HG02840 (cell line): Measurements from ENCODE around the gene TRIM3.
A peak's percentile ranks its signal among the peaks of the same experiment; 100 is the strongest.
"Not testable (repeated sequence)": the region's sequence is repeated elsewhere in the genome, so short reads cannot be mapped to it uniquely, and the experiment has no call there.

ENCODE experiments used
- ATAC-seq: cut with Tn5 transposase; IDR thresholded peaks from one replicate; pipeline ENCODE4 v1.9.1; 2021; ENCODE audit warnings: mild to moderate bottlenecking, moderate library complexity, moderate number of reproducible peaks; ENCODE audit not compliant: unreplicated experiment, low FRiP score

The TRIM3 gene

DNA sequence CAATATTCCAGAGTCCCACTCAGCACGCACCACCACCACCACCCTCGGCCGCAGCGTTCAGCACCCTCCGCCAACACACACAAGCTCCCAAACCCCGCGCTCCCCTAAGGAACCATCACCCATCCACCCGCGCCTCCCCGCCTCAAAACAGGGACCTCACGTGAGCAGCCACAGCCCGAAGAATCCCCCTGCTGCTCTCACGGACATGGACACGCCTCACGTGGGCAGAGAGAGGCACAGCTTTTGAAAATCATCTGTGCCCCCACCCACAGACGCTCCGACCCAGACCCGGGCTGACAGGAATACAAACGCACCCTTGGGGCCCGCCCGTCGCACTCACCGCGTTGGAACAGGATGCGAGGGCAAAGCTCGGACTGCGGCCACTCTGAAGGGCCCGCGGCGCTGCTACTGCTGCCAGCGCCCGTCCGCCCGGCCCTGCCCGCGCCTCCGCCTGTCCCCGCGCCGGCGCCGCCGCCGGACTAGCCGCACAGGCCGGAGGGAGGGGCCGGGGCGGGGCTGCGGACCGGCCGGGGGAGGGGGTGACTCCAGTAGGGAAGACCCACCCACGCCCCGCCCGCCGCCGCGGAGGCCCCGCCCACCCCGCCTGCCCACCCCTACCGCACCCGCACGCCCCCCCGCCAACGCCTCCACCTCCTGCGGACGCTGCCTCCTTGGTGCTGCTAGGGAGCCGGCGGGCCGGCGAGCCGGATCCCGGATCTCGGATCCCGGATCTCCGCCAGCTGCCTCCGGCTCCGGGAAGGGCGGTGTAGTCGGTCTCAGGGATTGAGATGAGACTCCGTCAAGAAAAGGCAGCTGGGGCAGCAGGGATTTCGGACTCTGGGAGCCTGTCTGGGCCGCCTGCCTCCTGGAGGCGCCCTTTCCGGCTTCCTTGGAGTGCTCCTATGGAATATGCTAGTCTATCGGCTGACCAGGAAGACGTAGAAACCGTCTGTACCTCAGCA, at the start of gene TRIM3:
TSS of gene TRIM3 (minus strand) at position 491 of the 962 bp plus-strand sequence. CDS start 8,246 bp downstream, outside the sequence.
- peak; percentile 64 for ATAC-seq

DNA sequence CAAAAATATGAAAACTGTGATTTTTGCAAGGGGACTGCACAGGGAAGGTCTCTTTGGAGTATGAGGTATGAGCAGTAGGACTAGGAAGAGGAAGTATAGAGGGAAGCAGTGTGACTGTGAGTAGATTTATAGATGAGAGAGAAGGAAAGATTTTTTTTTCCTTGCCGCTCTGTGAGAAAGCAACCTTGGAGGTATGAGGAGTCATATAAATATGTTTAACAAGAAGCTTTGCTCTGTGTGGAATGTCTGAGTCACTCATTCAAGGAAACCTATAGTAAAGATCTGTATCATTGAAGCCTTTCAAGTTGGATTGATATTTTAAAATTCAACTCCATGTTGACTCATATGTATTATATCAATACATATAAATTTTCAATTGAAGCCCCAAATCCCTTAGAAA, 49.5 kb upstream of the TRIM3 start:
- no peak for ATAC-seq

DNA sequence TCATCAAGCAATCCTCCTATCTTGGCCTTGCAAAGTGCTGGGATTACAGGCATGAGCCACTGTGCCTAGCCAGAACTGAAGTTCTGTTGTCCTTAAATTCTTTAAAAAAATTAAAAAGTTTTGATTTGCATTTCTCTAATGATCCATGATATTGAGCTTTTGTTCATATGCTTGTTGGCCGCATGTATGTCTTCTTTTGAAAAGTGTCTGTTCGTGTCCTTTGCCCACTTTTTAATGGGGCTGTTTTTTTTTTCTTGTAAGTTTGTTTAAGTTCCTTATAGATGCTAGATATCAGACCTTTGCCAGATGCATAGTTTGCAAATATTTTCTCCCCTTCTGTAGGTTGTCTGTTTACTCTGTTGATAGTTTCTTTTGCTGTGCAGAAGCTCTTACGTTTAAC, 48.2 kb upstream of the TRIM3 start:
- not testable (repeated sequence) for ATAC-seq

DNA sequence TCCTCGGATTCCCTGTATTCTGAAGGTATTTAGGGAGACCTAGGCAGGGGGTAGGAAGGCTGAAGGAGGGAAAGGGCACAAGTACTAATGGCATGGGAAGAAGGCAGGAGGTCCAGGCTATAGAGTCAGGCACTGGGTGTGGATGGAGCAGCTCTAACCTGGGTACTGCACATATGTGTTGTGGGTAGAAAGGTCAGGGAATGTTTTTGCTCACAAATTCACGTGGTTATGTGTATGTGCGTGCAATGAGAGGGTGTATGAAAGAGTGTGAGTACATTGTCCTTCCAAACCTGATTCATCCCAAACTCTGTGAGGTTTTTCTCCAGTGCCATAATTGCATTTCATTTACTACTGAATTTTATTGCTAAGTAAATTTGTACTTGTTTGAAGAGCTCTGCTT, 46.5 kb upstream of the TRIM3 start:
- no peak for ATAC-seq

DNA sequence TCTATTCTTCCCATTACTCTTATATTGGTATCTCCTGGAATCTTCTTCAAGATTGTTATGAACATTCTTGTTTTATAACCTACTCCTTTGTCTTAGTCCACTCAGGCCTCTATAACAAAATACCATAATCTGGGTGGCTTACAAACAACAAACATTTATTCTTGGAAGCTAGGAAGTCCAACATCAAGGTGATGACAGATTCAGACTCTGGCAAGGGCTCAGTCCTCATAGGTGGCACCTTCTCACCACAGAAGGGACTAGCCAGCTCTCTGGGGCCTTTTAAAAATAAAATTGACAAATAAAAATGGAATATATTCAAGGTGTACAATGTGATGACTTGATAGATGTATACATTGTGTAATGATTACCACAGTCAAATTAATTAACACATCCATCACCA, 43.1 kb upstream of the TRIM3 start:
- no peak for ATAC-seq

DNA sequence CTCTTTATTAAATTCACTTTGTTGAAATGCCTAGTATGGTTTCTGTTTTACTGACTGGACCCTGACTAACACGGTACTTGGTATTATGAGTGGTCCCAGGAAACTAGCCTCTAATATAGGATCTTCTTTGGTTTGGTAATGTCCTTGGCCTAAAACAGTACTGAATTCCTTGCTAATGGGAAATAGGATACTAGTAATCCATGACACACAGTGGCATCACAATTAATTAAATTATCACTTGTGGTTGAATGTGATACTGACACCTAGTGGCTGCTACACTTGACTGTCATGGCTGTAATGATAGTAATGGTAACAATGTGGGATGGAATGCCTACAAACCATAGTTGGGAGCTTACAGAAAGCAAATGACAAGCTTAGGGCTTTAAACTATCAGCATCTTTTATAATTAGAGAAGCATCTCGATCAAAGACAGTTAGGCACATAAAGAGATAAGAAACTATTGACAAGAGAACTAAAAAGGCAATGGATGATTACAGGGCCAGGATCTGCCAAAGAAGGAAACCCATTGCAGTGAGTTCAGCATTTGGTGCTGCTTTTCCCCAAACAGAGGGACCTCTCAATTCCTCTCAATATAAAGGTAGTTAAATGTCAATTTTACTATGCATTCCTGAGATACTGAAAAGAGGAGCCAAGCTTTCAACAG, 32.0 kb upstream of the TRIM3 start:
- ATAC-seq: no peak

DNA sequence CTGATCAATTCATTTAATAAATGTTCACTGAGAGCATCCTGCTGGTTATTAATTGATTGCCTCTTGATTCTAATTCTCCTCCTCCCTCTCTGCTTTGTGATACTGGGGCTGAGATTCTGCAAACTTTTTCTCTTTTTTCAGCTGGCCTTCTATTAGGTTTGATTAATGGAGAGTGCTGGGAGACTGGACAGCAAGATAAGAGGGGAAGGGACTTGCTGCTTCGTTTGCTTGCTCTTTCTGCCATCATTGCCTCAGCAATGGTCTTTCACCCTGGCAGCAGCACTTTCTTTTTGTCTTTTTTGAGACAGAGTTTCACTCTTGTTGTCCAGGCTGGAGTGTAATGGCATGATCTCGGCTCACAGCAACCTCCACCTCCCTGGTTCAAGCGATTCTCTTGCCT, 30.4 kb upstream of the TRIM3 start:
- ATAC-seq: no peak

DNA sequence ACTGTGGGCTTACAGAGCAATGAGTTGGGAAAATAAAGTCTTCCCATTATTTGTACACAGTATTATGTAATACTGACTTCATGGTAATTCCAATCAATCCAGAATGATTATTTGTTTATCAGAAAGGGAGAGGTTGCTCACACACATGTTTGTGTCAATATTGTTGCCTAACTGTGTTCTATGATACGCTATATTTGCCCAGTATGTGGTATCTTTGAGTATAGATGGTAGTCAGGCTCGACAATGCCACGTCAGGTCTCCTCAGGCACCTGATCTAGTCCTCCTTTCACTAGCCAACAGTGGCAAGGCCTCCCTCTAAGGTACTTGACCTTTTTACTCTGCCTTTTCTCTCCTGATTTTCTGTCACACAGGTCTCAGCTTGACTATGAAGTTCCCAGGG, 28.6 kb upstream of the TRIM3 start:
- no peak for ATAC-seq

DNA sequence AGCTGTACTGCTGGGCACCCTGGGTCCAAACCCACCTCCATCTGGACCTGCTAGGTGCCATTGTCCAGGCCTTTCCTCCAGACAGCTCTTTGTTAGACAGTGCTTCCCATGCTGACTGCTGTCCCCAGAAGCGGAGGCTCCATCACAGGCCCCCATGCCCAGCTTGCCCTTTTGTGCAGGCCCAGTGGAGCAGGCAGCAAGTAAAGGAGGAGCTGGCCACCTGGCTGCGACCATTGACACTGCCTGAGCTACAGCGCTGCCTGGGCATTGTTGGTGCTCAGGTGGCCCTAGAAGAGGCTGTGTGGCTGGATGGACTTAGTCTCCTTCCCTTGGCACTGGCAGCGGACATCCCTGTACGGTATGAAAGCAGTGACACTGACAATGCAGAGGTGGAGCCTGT, 24.8 kb upstream of the TRIM3 start:
- no peak for ATAC-seq

DNA sequence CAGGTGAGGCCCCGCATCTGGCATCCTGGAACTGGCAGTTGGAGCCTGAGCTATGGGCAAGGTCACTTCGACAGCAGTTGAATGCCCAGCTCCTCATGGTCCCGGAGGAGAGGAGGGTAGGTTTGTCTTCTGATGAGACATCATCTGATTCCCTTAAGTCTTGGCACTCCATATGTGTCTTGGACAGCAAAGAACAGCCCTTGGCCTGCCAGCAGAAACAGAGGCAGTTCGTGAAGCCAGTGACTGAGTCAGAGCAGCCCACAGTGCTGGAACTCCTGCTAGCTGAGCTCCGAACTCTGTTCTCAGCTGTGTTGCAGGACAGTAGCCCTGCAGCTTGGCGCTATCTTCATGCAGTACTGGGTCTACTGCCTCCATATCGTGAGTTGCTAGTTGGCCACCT, 24.4 kb upstream of the TRIM3 start:
- ATAC-seq: no peak

DNA sequence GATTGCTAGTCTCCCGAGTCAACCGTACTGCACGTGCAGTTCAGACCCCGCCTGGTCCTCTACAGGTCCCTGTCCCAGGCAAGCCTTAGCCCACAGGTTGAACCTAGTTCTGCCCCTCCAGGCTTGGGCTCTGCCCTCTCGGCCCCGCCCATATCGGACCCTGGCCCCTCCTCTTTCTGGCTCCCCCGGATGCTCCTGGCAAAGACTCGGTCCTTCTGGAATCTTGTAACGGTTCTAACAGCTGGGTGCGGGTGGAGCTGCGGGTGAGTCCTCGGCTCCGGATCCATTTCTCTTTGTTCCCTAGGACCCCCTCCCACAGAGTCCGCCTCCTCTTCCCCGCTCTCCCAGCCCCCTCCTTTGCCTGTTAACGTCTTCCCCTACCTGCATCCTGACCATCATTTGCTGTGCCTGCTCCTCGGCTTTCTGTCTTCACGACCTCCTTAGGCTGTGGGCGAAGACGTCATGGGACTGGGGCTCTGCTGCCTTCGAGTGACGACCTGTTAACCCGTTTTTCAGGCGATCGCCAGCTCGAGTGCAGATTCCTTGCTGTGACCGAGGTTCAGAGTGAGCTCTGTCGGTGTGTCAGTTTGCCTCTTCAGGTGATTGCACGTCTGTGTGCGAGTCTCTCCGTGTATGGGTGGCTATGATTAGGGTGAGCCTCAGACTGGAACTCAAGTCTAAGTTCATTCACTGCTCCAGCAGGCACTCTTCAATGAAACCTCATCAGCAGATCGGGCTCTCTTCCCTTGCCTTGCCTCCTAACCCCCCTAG, 23.5 kb upstream of the TRIM3 start, which contains the start of gene DNHD1:
TSS of gene DNHD1 (plus strand) at position 212 of the 771 bp plus-strand sequence. CDS start 936 bp downstream, outside the sequence.
- ATAC-seq: no peak

DNA sequence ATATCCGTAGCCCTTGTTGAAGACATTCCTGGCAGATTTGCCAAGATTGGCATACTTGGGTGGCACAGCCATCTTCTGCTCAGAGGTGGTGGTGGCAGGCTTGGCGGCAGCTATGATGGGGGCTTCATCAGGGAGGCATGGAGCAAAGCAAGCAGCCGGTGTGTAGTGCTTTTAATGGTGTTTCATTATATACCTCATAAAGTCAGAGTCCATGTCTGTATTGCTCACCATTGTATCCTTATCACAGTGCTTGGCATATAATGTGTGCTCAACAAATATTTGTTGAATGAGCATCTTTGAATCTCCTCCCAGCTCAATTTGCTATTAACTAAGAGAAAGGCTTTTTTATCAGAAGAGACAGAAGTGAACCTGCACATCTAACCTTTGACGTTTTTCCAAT, 15.6 kb upstream of the TRIM3 start:
- no peak for ATAC-seq

DNA sequence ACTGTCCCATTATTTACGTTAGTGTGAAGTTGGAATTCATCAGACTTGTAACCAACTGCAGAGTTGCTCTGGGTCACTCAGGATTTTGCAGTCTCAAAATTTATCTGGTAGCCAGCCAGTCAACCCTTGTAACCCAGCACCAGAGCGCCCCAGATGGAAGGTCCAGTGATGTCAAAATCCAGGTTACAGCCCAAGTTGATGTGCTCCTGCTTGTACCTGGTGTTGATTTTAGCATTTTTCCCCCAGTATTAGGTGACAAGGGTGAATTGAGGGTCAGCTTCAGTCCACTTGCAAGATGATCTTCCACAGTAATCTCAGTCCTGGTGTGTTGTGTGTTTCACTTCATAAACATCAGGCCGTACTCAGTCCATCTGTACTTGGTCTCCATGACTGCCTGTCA, 15.1 kb upstream of the TRIM3 start:
- no peak for ATAC-seq

DNA sequence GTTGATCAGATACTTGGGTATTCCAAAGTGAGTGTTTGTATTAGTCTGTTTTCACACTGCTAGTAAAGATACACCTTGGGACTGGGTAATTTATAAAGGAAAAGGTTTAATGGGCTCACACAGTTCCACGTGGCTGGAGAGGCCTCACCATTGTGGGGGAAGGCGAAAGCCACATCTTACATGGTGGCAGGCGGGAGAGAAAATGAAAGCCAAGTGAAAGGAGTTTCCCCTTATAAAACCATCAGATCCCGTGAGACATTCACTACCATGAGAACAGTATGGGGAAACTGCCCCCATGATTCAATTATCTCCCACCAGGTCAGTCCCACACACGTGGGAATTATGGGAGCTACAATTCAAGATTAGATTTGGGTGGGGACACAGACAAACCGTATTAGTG, 14.6 kb upstream of the TRIM3 start:
- ATAC-seq: no peak

DNA sequence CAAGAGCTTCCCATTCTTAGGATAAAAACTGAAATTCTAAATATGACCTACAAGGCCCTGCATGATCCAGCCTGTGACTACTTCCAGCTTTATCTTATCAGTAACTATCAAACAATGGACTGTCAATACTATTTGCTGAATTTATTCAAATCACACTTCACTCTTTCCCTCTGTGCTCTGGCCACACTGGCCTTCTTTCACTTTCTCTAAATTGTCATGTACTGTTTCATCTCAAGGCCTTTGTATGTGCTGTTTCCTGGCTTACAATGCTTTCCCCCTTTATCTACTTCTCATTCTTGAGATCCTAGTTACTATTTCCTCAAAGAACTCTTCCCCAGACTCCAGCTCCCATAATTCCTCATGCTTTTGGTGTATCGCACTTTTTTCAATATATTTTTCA, 13.2 kb upstream of the TRIM3 start:
- no peak for ATAC-seq

DNA sequence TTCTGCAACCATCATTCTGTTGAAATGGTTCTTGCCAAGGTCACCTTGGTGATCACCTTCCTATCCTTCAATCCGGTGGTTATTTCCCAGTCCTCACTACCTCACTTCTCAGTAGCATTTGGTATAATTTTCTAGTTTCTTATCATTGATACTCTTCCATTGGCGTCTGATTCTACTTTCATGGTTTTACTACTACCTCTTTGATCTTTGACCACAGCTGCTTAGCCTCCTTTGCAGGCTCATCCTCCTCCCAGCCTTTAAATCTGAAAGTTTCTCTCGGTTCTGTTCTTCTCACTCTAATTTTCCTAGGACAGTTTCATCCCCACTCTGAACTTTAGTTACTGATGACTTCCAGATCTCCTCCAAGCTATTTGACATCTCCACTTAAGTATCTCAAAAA, 12.5 kb upstream of the TRIM3 start:
- no peak for ATAC-seq

DNA sequence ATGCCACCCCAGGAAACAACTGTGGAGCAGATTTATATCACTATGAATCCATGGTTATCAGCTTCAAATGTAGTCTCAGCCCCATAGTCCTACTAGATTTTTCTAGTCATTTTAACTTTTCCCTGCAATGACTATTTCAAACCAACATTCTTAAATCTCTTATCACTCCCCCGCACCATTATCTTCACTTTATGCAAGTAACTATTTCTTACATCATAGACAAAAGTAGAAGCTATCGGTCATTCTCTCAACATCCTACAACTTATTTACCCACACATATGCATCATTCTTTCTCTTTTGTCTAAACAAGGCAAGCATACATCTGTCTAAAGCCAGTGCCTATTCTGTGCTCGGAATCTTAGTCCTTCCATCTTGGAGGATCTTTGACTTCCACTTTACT, 11.9 kb upstream of the TRIM3 start:
- no peak for ATAC-seq

DNA sequence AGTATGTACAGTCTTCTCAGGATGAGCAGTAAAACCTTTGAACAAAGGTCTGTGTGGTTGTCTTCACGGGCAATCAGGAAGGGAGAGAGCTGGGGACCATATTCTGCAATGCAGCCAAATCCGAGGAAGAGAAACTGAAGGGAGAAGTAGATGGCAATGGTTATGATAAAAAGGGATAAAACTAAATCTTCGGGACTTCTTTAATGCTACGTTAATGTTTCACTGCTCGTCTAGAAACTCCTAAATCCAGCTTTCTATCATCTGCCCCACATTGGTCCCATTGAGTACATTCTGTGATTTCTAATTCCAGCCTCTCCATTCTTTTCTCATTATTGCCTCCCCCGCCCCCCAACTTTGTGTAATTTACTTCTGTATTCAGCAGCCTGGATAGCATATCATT, 9.3 kb upstream of the TRIM3 start:
- no peak for ATAC-seq

DNA sequence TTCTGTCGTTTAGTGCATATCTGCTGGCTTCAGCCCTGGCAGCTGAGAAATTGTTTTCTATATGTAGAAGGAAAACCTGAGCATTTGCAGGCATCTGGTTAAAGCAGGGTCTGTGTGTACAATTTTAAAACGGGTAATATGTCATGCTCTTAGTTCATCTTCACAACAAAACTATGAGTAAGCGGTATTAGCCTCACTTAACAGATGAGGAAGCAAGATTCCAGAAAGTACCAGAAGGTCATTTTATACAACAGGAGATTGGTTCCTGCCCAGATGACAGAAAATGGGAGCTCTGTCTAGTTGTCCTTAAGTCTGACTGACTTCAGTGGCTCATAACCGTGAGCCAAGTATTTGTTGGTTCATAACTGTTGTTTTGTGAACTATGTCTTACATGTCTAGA, 8.7 kb upstream of the TRIM3 start:
- no peak for ATAC-seq

DNA sequence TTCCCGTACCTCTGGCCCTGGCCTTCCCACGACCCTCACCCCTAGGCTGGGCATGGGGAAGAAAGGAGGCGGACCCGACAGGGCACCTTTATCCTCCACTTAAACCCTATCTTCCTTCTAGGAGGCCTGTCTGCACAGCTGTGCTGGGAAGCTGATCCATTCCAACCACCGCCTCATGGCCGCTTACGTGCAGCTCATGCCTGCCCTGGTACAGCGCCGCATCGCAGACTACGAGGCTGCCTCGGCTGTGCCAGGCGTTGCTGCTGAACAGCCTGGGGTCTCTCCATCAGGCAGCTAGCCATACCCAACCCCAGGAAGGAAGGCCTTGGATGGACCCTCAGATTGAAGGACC, 8.2 kb upstream of the TRIM3 start:
- ATAC-seq: no peak
